Ascending aorta (tissue), 2 donors: ENCODE results near the gene PRR5. TPM values are rescaled to one million over a fixed set of nuclear protein-coding genes. Genes with fewer than 3 reads are reported as not detected.

ENCODE experiments used
- DNase-seq, 2 donors: peaks; one replicate each; pipeline ENCODE4 v3.0.0-alpha.2; 2019; ENCODE audit warnings: low spot score in 2 of 2
- H3K27ac ChIP-seq, 2 donors: fragments of 200-600 bp; sonication (generic); one replicate each; pipeline ENCODE4 v1.5.1; 2016 to 2017; ENCODE audit warnings: mild to moderate bottlenecking in 1 of 2
- H3K27me3 ChIP-seq: fragments of 200-600 bp; sonication (generic); one replicate; pipeline ENCODE4 v1.5.1; 2017
- H3K36me3 ChIP-seq, 2 donors: fragments of 200-600 bp; sonication (generic); one replicate each; pipeline ENCODE4 v1.5.1; 2016
- H3K4me1 ChIP-seq, 2 donors: fragments of 200-600 bp; sonication (generic); one replicate each; pipeline ENCODE4 v1.5.1; 2016 to 2017; ENCODE audit warnings: mild to moderate bottlenecking in 1 of 2
- H3K4me3 ChIP-seq, 2 donors: fragments of 200-600 bp; sonication (generic); one replicate each; pipeline ENCODE4 v1.5.1; 2016 to 2017; ENCODE audit warnings: mild to moderate bottlenecking in 1 of 2
- H3K9me3 ChIP-seq, 2 donors: fragments of 200-600 bp; sonication (generic); one replicate each; pipeline ENCODE4 v1.5.1; 2016
- CTCF ChIP-seq, 3 experiments: fragments of 200-600 bp in 2 of 3; fragments of 450-650 bp in 1 of 3; sonication (generic) in 2 of 3; IDR thresholded peaks; one replicate each; pipeline ENCODE4 v1.5.1; 2016 to 2019; ENCODE audit warnings: antibody characterized with exemption in 3 of 3, mild to moderate bottlenecking in 1 of 3, moderate library complexity in 1 of 3
- intact Hi-C: fragments of 100-400 bp; cut with DNase I; formaldehyde crosslinking; loops from one replicate; pipeline ENCODE4 v1.15.1; 2023
- total RNA-seq: library from RNA; depleted of rRNA; stranded (reverse); fragments of >200 nt; gene quantifications from one replicate; pipeline ENCODE4 v1.1.0, GENCODE V29; 2016

PRR5 gene
- total RNA-seq, 1 donor from 2014 or later: 4.4 TPM

- Histone ChIP-seq H3K27ac (no peak overlapping the region), H3K9me3 (no peaks in the 10 kb centered on the region), H3K4me3 (no peak overlapping the region), H3K4me1 (no peaks in the 10 kb centered on the region), H3K27me3 (no peaks in the 10 kb centered on the region), H3K36me3 (no peaks in the 10 kb centered on the region)
- intact Hi-C loops: no loop called here
- TF ChIP-seq CTCF (IDR thresholded peaks at IDR 0.05): no peak
- no peak for DNase-seq
These were observed 9.4 kb upstream of the PRR5 start for GRCh38 chr22:44692662-44693007.

- Histone ChIP-seq H3K9me3 (no peaks in the 10 kb centered on the region), H3K4me3 (no peak overlapping the region), H3K36me3 (no peaks in the 10 kb centered on the region), H3K27ac (no peak overlapping the region), H3K27me3 (no peaks in the 10 kb centered on the region), H3K4me1 (no peaks in the 10 kb centered on the region)
- TF ChIP-seq CTCF (IDR thresholded peaks at IDR 0.05): no peak
- intact Hi-C loops: no loop called here
- DNase-seq: no peak
These were observed 8.9 kb upstream of the PRR5 start for GRCh38 chr22:44693145-44693544.

GRCh38 chr22:44693756-44694155 lies 8.2 kb upstream of the PRR5 start:
- no peak overlapping the region for H3K4me3 ChIP-seq
- TF ChIP-seq CTCF (IDR thresholded peaks at IDR 0.05): no peak
- no peak overlapping the region for H3K27ac ChIP-seq
- DNase-seq: no peak
- intact Hi-C loops: no loop called here
- no peaks in the 10 kb centered on the region for H3K9me3 ChIP-seq
- H3K27me3 ChIP-seq: no peaks in the 10 kb centered on the region
- no peaks in the 10 kb centered on the region for H3K4me1 ChIP-seq
- no peaks in the 10 kb centered on the region for H3K36me3 ChIP-seq

GRCh38 chr22:44697423-44698141 lies 4.4 kb upstream of the PRR5 start:
- H3K27ac ChIP-seq: no peak overlapping the region
- peak in 1 of 2 donors; percentile 78 for DNase-seq
- H3K36me3 ChIP-seq: no peaks in the 10 kb centered on the region
- H3K27me3 ChIP-seq: no peaks in the 10 kb centered on the region
- peaks cover 0 to 2% of the 10 kb centered on the region in 2 donors for H3K4me1 ChIP-seq
- intact Hi-C loops: no loop called here
- TF ChIP-seq CTCF (IDR thresholded peaks at IDR 0.05): peak; percentile 72 to 77 (median 74)
- H3K9me3 ChIP-seq: no peaks in the 10 kb centered on the region
- no peak overlapping the region for H3K4me3 ChIP-seq

- Histone ChIP-seq H3K27me3 (no peaks in the 10 kb centered on the region), H3K4me3 (no peak overlapping the region), H3K27ac (no peak overlapping the region), H3K9me3 (no peaks in the 10 kb centered on the region), H3K36me3 (no peaks in the 10 kb centered on the region), H3K4me1 (peaks cover 0 to 2% of the 10 kb centered on the region in 2 donors)
- no peak for DNase-seq
- intact Hi-C loops: no loop called here
- TF ChIP-seq CTCF (IDR thresholded peaks at IDR 0.05): no peak
These were observed 3.2 kb upstream of the PRR5 start for GRCh38 chr22:44698531-44699421.
